ENCODE data around the gene CARHSP1.
"Not testable (repeated sequence)": the region's sequence is repeated elsewhere in the genome, so short reads cannot be mapped to it uniquely, and the experiment has no call there.

The CARHSP1 gene

GRCh38 chr16:8854298-8854948 lies 14.4 kb downstream of the CARHSP1 start:
- DNase-seq (ENCODE audit: low read depth in 2 of 2), result no peak

DNA sequence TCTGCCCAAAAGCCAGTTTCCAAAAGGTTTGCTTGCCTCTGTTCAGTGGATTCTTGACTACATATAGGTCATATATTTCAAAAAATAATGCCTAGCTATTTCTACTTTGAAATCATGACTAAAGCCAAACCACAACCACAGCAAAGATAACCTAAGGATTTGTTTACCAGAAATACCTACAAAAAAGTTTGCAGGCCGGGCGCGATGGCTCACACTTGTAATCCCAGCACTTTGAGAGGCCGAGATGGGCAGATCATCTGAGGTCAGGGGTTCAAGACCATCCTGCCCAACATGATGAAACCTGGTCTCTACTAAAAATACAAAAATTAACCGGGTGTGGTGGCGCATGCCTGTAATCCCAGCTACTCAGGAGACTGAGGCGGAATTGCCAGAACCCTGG lies 15.2 kb downstream of the CARHSP1 start:
- no peak for DNase-seq (ENCODE audit: low read depth in 2 of 2)

- no peak for DNase-seq (ENCODE audit: low read depth in 2 of 2)
Measured at GRCh38 chr16:8853150-8853549, 15.7 kb downstream of the CARHSP1 start.

- no peak for DNase-seq (ENCODE audit: low read depth in 2 of 2)
Measured at GRCh38 chr16:8852534-8852933, 16.3 kb downstream of the CARHSP1 start.

DNA sequence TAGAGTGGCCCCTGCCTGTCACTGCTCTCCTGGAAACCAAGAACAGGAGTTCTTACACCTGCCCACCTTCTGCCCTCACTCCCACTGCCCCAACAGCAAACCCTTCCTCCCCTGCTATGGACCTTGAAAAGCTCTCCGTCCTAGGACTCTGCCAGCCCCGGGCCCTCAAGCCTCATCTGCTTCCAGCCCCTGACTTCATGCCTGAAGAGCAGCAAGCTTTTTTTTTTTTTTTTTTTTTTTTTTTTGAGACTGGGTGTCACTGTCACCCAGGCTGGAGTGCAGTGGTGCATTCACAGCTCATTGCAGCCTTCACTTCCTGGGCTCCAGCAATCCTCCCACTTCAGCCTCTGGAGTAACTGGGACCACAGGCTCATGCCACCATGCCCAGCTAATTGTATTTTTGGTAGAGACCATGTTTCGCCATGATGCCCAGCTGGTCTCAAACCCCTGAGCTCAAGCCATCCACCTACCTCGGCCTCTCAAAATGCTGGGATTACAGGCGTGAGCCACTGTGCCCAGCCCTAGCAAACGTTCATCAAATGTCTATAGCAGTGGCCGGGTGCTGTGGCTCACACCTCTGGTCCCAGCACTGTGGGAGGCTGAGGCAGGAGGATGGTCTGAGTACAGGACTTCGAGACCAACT lies 16.9 kb downstream of the CARHSP1 start:
- DNase-seq (ENCODE audit: low read depth in 2 of 2), result no peak

- no peak for DNase-seq (ENCODE audit: low read depth in 2 of 2)
Measured at GRCh38 chr16:8850279-8850885, 18.4 kb downstream of the CARHSP1 start.

GRCh38 chr16:8849411-8850011 lies 19.3 kb downstream of the CARHSP1 start:
- no peak for DNase-seq (ENCODE audit: low read depth in 2 of 2)

- DNase-seq (ENCODE audit: low read depth in 2 of 2), result no peak
Measured at GRCh38 chr16:8848939-8849391, 19.8 kb downstream of the CARHSP1 start.

GRCh38 chr16:8848231-8848938 lies 20.4 kb downstream of the CARHSP1 start:
- no peak for DNase-seq (ENCODE audit: low read depth in 2 of 2)

DNA sequence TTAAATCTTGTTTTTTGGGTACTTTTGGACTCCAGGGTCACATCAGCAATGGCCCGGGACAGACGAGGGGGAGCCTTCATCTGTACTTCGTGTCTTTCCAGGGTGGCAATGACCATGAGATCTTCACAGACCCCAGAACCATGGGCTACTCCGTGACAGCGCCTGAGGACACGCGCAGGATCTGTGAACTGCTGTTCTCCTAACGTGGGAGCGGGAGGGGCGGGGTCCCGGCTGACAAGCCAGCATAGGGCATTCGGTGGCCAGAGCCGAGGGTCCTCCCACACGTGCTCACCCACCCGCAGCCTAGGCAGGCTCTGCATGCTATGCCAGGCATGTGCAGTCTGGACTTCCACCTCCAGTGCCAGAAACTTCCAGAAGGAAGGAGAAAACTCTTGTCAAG lies 21.2 kb downstream of the CARHSP1 start:
- DNase-seq (ENCODE audit: low read depth in 2 of 2), result no peak

DNA sequence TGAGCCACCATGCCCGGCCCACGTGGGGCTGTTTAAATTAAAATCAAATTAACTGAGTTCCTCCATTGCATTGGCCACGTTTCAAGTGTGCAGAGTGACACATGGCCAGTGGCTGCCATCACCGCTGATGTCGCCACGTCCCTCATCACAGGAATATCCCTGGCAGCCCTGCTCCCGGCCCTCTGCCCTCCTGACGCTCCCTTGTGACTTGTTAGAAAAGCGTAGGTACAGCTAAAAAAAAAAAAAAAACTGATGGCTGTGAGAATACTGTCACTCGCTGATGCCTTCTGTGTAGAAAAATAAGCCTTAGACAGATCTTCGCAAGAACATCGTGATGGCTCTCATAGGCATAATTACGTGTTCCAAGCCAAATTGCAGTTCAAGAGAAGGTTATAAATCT lies 21.7 kb downstream of the CARHSP1 start:
- no peak for DNase-seq (ENCODE audit: low read depth in 2 of 2)

- no peak for DNase-seq (ENCODE audit: low read depth in 2 of 2)
Measured at GRCh38 chr16:8846401-8846932, 22.3 kb downstream of the CARHSP1 start.

DNA sequence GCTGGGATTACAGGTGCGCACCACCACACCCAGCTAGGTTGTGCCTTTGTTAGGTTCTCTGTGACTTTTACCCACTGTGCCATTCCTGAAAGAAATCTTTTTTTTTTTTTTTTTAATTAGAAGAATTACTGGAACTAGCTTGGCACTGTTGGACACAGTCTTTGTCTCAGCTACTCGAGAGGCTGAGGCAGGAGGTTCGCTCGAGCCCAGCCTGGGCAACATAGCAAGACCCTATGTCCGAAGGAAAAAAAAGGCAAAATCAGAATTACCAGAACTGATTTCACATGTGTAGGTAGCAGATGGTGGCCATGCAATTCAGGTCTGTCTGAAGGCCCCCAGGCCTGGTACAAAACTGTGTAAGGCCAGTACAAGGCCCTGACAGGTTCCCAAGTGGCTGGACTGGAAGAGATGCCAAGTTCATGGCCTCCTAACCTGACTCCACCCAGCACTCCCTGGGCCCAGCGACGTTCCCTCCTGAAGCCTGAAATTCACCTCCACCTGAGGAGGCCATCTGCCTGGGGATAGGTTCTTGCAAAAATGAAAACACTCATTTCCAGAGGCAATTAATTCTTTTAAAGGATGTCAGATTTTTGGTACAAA lies 23.0 kb downstream of the CARHSP1 start:
- no peak for DNase-seq (ENCODE audit: low read depth in 2 of 2)

DNA sequence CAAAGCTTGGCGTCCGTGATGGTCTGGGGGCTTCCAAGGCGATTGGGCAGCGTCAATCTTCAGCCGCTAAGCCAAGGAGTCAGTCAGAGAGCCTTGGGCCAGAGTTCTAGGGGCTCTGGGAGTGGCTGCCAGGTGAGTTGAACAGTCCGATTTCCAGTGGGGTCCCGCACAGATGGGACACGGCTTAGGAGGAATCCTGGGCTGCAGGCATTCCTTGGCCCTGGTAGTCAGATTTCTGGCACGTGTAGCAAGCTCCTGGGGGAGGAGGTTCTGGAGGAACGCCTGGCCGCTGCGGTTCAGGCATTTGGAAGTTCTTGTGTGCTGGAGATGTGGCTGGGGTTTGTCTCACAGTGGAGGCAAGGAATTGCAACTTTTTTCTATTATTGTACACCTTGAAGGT lies 25.5 kb downstream of the CARHSP1 start:
- not testable (repeated sequence) for DNase-seq (ENCODE audit: low read depth in 2 of 2)

GRCh38 chr16:8842016-8842415 lies 26.8 kb downstream of the CARHSP1 start:
- DNase-seq (ENCODE audit: low read depth in 2 of 2), result not testable (repeated sequence)

GRCh38 chr16:8837594-8837993 lies 31.2 kb downstream of the CARHSP1 start:
- DNase-seq (ENCODE audit: low read depth in 2 of 2), result not testable (repeated sequence)

GRCh38 chr16:8836797-8837196 lies 32.0 kb downstream of the CARHSP1 start:
- not testable (repeated sequence) for DNase-seq (ENCODE audit: low read depth in 2 of 2)

GRCh38 chr16:8832717-8833105 lies 36.1 kb downstream of the CARHSP1 start:
- DNase-seq (ENCODE audit: low read depth in 2 of 2), result no peak

DNA sequence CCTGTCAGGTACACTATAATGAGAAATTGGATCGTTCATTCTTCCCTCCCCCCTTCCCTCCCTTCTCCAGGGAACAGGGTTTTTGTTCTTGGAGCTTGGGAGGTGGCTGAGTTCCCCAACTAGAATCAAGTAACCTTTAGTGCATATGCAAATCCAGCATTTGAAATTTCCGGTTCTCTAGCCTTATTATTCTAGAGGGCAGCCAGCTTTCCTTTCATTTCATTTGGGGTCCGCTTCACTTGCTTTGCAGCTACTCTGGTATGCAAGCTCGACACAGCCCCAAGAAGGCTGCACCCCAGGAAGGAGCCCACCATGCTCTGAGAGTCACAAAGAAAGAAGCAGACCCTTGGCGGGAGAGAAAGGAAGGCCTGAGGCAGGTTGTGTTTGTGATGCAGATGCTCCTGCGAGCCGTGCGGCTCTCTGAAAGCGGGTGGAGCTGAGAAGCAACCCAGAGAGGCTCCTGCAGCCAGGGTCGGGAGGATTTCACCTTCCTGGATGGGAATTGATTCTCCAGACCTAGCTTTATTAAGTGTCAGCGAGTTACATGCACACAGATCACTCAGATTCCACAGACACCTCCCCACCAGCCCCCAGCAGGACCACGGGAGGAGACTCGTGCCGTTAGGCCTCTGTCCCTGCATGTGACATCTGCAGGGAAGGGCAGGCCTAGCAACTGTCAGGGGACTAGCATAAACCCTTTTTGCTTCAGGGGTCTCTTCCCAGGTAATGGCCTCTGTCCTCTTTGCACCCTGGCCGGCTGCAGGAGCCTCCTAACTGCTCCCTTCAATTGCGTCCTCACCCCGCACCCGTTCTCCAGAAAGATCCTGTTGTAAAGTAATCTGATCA lies 36.7 kb downstream of the CARHSP1 start:
- DNase-seq (ENCODE audit: low read depth in 2 of 2), result no peak

DNA sequence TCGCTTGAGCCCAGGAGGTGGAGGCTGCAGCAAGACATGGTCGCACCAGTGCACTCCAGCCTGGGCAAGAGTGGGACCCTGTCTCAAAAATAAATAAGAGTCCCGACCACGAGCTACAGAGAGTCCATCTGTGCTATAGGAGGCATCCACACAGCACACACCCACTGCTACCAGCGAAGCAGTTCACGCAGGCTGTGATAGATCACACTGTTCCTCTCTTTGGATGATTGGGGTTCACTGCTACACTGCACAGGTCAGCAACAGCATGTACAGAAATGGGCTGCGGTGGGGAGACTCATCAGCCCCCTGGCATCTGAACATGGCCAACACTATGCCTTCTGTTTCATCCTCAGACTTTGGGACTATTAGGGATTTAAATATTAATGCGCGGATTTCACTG lies 37.4 kb downstream of the CARHSP1 start:
- no peak for DNase-seq (ENCODE audit: low read depth in 2 of 2)

Data from stimulated activated CD4-positive, alpha-beta T cell treated with anti-CD3 and anti-CD28 coated beads, Interleukin-12 subunit alpha, Interleukin-12 subunit beta, amount 100 ng/mL, for 24 hours (primary cell).